Neural crest cell (in vitro differentiated cells): ENCODE data around the gene STRA6. TPM values are rescaled to one million over a fixed set of nuclear protein-coding genes. Genes with fewer than 3 reads are reported as not detected.

ENCODE experiments used
- DNase-seq: peaks from one replicate; pipeline ENCODE4 v3.0.0; 2021; ENCODE audit warnings: low read depth, mixed read lengths, low spot score
- H3K27ac Mint-ChIP-seq: one replicate; pipeline ENCODE4 v1.8.0; 2021; ENCODE audit warnings: mild to moderate bottlenecking, mixed read lengths; ENCODE audit not compliant: unreplicated experiment
- H3K27me3 Mint-ChIP-seq: 2 replicates; pipeline ENCODE4 v1.8.0; 2021; ENCODE audit warnings: low read depth, mild to moderate bottlenecking, mixed read lengths
- H3K36me3 Mint-ChIP-seq: 2 replicates; pipeline ENCODE4 v1.8.0; 2021; ENCODE audit warnings: low read depth, mild to moderate bottlenecking, mixed read lengths
- H3K4me1 Mint-ChIP-seq: 2 replicates; pipeline ENCODE4 v1.8.0; 2021; ENCODE audit warnings: mixed read lengths
- H3K4me3 Mint-ChIP-seq: one replicate; pipeline ENCODE4 v1.8.0; 2021; ENCODE audit warnings: mild to moderate bottlenecking, mixed read lengths
- H3K9me3 Mint-ChIP-seq: 2 replicates; pipeline ENCODE4 v1.8.0; 2021; ENCODE audit warnings: mixed read lengths
- CTCF ChIP-seq: fragments of 200-600 bp; sonication (generic); conservative IDR thresholded peaks from 2 replicates; pipeline ENCODE4 v1.5.0; 2021; ENCODE audit warnings: antibody characterized with exemption, mild to moderate bottlenecking
- total RNA-seq: library from RNA; stranded (reverse); gene quantifications from 2 replicates; pipeline ENCODE4 v1.2.1, GENCODE V29; 2021

STRA6 gene
- total RNA-seq, 1 donor from 2014 or later, result 138 TPM

GRCh38 chr15:74147051-74147450 lies 55.5 kb downstream of the STRA6 start:
- DNase-seq, result no peak
- H3K4me1 Mint-ChIP-seq, result no peaks in the 10 kb centered on the region
- TF ChIP-seq CTCF, result no peak
- H3K36me3 Mint-ChIP-seq, result no peaks in the 10 kb centered on the region
- H3K9me3 Mint-ChIP-seq, result peaks cover 2% of the 10 kb centered on the region
- no peak overlapping the region for H3K4me3 Mint-ChIP-seq
- H3K27me3 Mint-ChIP-seq, result peaks cover 2% of the 10 kb centered on the region
- H3K27ac Mint-ChIP-seq, result no peak overlapping the region

- H3K27me3 Mint-ChIP-seq, result peaks cover 2% of the 10 kb centered on the region
- peaks cover 2% of the 10 kb centered on the region for H3K9me3 Mint-ChIP-seq
- no peak overlapping the region for H3K27ac Mint-ChIP-seq
Measured at GRCh38 chr15:74146277-74146800, 56.2 kb downstream of the STRA6 start.

DNA sequence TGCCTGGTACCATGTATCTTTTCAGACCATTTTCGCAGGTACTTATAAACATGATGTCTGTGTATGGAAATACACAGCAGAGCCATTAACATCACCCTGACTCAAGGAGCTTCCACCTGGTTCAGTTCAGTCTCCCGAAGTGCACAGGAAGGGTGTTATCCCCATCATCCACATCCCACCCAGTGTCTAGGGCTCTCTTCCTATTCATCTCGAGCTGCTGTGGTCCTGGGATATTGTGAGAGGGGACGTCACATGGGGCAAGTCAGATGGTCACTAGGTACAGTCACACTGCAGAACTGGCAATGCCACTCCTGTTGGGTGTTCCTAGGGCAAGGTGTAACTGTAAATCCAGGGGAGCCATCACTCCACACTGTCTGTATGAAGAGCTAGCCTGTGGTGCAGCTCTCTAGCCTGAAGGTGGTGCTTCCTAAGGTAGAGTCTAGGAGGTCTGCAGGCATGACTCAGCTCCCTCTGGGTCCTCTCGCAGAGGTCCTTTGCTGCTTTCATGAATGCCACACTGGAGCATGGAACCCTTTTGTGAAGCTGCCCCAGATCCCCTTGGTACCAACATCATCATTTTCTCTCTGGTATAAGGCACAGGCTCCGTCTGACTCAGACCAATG lies 58.3 kb downstream of the STRA6 start:
- Mint-ChIP-seq H3K27ac (no peak overlapping the region), H3K9me3 (peaks cover 2% of the 10 kb centered on the region), H3K4me1 (peaks cover 4% of the 10 kb centered on the region), H3K36me3 (no peaks in the 10 kb centered on the region), H3K4me3 (no peak overlapping the region), H3K27me3 (peaks cover 2% of the 10 kb centered on the region)
- DNase-seq, result no peak
- TF ChIP-seq CTCF, result no peak

More at GRCh38 chr15:74146277-74146800, 56.2 kb downstream of the STRA6 start:
- H3K36me3 Mint-ChIP-seq, result no peaks in the 10 kb centered on the region
- no peaks in the 10 kb centered on the region for H3K4me1 Mint-ChIP-seq
- H3K4me3 Mint-ChIP-seq, result no peak overlapping the region
- TF ChIP-seq CTCF, result no peak
- DNase-seq, result no peak

GRCh38 chr15:74141591-74141990 lies 61.0 kb downstream of the STRA6 start:
- no peak for DNase-seq
- Mint-ChIP-seq H3K4me3 (no peak overlapping the region), H3K9me3 (no peaks in the 10 kb centered on the region), H3K4me1 (peaks cover 23% of the 10 kb centered on the region), H3K36me3 (no peaks in the 10 kb centered on the region), H3K27ac (no peak overlapping the region), H3K27me3 (peaks cover 17% of the 10 kb centered on the region)
- TF ChIP-seq CTCF, result no peak

DNA sequence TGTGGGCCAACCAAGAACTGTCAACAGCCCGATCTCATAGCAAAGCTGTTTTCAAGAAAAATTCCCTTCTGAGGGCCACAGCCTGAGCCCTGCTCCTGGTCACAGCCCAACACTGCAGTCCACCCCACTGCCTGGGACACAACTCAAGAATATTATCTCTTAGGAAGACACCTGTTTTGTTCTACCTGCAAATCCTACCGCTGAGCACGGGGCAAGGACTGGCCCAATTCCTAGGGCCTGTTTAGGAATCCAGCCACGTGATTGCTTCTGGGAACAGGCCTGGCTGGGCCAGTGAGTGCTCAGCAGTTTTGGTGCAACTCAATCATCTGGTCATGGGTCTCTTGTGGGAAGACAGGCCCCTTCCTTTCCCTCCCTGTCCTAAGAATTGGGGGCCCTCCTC lies 63.9 kb downstream of the STRA6 start:
- no peak overlapping the region for H3K27ac Mint-ChIP-seq
- no peak overlapping the region for H3K4me3 Mint-ChIP-seq
- H3K9me3 Mint-ChIP-seq, result no peaks in the 10 kb centered on the region
- H3K4me1 Mint-ChIP-seq, result peaks cover 37% of the 10 kb centered on the region
- no peaks in the 10 kb centered on the region for H3K36me3 Mint-ChIP-seq
- no peak for TF ChIP-seq CTCF
- DNase-seq, result no peak
- H3K27me3 Mint-ChIP-seq, result peaks cover 45% of the 10 kb centered on the region
